ENCODE results near the gene POU2F1.

DNA sequence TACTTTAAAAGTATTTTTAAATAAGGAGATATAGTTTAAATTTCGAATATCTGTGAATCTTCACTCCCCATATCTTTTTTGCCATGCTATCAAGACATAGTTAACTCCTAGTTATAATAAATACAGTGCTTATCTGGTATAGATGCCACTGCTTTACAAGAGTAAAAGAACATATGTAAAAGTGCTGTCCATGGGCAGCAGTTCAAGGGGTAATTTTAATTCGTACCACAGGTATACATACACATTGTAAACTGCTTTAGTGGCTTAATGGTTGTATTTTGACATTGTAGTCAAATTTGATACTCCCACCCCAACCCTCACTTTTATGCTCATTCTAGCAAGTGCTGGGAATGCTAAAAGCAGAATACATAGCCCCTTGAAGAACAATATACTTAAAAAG is 18.6 kb downstream of the POU2F1 start:
- TF ChIP-seq, protein P1, sequence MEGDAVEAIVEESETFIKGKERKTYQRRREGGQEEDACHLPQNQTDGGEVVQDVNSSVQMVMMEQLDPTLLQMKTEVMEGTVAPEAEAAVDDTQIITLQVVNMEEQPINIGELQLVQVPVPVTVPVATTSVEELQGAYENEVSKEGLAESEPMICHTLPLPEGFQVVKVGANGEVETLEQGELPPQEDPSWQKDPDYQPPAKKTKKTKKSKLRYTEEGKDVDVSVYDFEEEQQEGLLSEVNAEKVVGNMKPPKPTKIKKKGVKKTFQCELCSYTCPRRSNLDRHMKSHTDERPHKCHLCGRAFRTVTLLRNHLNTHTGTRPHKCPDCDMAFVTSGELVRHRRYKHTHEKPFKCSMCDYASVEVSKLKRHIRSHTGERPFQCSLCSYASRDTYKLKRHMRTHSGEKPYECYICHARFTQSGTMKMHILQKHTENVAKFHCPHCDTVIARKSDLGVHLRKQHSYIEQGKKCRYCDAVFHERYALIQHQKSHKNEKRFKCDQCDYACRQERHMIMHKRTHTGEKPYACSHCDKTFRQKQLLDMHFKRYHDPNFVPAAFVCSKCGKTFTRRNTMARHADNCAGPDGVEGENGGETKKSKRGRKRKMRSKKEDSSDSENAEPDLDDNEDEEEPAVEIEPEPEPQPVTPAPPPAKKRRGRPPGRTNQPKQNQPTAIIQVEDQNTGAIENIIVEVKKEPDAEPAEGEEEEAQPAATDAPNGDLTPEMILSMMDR (IDR thresholded peaks at IDR 0.05), result no peak
- no peak for TF ChIP-seq POLR2A (IDR thresholded peaks at IDR 0.05)

Data from lower leg skin (tissue), 3 donors.